Cortex of kidney (tissue), 1 donor: ENCODE results near the gene ADAM19.

Source experiments
- DNase-seq: peaks from one replicate; lab custom pipeline; 2025; lab: John Stamatoyannopoulos, UW

The ADAM19 gene, protein sequence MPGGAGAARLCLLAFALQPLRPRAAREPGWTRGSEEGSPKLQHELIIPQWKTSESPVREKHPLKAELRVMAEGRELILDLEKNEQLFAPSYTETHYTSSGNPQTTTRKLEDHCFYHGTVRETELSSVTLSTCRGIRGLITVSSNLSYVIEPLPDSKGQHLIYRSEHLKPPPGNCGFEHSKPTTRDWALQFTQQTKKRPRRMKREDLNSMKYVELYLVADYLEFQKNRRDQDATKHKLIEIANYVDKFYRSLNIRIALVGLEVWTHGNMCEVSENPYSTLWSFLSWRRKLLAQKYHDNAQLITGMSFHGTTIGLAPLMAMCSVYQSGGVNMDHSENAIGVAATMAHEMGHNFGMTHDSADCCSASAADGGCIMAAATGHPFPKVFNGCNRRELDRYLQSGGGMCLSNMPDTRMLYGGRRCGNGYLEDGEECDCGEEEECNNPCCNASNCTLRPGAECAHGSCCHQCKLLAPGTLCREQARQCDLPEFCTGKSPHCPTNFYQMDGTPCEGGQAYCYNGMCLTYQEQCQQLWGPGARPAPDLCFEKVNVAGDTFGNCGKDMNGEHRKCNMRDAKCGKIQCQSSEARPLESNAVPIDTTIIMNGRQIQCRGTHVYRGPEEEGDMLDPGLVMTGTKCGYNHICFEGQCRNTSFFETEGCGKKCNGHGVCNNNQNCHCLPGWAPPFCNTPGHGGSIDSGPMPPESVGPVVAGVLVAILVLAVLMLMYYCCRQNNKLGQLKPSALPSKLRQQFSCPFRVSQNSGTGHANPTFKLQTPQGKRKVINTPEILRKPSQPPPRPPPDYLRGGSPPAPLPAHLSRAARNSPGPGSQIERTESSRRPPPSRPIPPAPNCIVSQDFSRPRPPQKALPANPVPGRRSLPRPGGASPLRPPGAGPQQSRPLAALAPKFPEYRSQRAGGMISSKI

DNA sequence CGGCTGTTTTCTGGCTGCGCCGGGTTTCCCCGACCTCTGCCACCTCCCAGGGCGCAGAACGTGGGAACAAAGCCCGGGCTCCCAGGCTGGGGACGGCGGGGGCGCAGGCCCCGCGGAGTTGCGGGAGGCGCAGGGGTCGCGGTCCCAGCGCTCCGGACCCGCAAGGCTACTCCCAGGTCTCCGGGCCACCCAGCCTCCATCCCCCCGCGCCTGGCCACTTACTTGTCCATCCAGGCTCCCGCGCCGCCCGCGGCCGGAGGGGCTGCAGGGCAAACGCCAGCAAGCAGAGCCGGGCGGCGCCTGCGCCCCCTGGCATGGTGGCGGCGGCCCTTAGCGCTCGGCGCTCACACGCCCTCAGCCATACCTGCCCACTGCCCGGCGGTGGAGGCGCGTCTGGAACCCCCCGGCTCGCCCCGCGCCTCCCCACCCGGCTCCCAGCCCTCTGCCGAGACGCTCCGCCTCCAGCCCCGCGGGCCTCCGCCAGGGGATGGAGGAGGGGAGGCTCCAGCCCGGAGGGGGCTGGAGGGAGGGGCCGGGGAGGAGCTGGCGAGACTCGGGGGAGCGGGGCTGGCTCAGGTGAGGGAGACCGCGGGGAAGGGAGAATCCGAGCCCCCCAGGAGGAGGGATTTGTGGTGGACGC lies at the start of gene ADAM19:
Gene ADAM19 (minus strand): TSS at position 395 of the 640 bp plus-strand sequence. CDS start 79 bp downstream, at position 316.
- no peak for DNase-seq

GRCh38 chr5:157624144-157624543 lies 48.6 kb upstream of the ADAM19 start:
- no peak for DNase-seq

DNA sequence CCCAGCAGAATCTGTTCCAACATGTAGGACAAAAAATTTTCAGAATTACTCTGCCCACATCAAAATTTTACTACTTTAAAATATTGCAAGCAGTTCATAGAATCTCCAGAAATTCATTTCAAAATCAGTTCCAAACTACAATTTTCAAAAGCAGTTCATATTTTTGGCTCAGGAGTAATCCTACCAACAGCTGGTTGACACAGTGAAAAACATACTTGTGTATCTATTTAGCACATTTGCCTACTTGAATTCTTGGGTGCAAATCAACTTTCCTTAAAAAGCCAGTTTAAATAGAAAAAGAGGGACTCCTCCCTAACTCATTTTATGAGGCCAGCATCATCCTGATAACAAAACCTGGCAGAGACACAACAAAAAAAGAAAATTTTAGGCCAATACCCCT lies 45.2 kb upstream of the ADAM19 start:
- DNase-seq = no peak

DNA sequence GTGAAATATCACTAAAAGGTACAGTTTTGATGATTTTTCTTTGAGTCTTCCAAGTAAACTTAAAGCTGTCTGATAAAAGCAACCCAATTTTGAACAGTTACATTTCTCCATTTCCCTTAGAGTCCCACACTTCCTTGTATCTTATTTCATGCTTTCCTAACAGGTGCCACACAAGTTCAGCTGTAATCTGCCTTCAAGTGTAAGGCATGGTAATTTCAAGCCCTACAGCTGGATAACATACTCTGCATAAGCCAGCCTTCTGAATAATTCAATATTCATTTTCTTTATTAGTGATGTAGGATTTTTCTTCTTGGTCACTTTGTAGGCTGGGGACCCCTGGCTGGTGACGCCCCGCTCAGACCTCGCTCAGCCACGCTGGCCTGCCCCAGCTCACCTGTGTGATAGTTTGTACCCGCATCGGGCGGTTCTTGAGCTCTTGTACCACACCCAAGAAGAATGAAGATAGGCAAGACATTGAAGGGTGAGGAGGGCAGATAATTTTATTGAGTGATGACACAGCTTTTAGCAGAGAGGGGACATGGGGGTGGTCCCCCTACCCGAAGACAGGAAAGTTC lies 42.7 kb upstream of the ADAM19 start:
- no peak for DNase-seq

DNA sequence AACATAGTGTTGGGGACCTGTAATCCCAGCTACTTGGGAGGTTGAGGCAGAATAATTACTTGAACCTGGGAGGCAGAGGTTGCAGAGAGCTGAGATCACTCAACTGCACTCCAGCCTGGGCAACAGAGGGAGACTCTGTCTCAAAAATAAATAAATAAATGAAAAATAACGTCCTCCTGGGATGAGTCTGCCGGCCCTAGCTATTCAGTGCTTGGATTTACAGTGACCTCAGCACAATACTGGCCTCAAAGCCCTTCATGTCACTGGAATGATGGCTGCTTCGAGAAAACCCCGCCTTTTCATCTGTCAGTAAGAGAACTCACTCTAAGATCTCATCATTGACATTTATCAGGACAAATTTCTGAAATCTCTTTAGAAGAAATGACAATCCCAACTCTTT lies 41.2 kb upstream of the ADAM19 start:
- no peak for DNase-seq

GRCh38 chr5:157613385-157614245 lies 38.0 kb upstream of the ADAM19 start:
- DNase-seq = no peak

DNA sequence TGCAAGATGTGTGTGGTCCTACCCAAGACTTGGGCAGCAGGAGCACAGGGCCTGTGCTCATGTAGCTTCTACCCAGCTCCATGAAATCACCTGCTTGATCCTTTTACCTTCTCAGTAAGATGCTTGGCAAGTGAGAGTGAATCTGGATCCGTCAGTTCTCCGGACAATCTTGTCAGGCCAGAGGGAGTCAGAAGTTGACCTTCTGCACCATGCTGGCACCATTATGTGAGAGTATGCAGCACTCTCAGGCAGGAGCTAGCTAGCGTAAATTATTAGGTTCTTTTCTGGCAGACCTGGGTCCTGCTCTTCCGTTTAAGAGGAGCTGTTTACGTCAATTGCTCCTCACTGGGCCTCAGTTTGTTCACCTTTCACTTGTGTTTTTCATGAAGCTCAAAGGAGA lies 37.0 kb upstream of the ADAM19 start:
- no peak for DNase-seq

GRCh38 chr5:157611571-157612476 lies 36.2 kb upstream of the ADAM19 start:
- no peak for DNase-seq

DNA sequence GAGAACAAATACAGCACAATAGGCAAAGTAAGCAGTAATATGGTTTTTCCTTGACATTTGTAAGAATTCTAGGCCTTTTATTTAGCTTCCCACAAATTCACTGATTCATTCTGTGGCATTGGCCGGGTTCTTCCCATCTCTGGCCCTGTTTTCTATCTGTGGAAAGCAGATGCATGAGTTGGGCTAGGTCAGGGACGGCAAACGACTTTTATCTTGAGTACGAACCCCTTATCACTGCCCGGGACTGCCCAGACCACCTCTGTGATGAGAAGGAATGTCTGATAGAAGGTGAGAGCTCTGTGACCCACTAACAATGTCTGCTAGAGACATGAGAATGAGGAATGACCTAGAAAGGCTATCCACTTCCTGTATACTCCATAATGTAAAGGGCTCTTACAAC lies 35.4 kb upstream of the ADAM19 start:
- no peak for DNase-seq

GRCh38 chr5:157608972-157609565 lies 33.5 kb upstream of the ADAM19 start:
- DNase-seq = no peak

DNA sequence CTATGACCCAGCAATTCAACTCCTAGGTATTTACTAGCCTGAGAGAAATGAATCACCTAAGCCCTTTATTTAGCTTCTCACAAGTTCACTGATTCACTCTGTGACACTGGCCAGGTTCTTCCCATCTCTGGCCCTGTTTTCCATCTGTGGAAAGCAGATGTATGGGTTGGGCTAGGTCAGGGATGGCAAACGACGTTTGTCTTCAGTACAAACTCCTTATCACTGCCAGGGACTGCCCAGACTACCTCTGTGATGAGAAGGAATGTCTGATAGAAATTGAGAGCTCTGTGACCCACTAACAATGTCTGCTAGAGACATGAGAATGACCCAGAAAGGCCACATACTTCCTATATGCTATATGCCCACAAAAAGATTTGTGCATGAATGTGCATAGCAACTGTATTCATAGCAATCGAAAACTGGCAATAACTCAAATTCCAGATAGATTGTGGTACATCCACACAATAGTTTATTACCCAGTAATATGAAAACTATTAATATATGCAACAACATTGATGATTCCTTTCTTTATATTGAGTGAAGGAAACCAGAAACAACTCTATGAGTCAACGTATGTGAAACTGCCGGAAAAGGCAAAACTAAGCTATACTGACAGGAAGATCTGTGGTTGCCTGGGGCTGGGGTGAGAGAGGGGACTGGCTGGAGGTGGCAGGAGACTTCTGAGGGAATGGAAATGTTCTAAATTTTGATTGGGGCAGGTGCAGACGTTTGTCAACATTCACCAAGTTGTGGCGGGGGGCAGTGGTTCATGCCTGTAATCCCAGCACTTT lies 32.0 kb upstream of the ADAM19 start:
- DNase-seq = no peak

DNA sequence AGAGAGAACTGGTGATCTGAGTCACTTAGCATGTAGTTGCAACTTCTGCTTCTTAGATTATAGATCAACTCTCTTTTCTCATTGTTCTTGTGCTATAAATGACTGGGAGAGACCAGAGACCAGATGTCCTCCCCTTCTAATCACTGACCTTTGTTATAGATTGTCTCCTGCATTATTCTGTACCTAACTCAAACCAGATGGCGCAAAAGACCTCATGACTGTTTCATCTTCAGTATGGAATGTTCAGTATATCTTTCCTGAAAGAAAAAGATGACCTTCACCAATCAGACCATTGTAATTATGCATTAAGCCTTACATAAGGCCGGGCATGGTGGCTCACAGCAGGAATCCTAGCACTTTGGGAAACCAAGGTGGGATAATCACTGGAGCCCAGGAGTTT lies 30.5 kb upstream of the ADAM19 start:
- DNase-seq = no peak

- no peak for DNase-seq
Measured at GRCh38 chr5:157603333-157604190, 28.0 kb upstream of the ADAM19 start.

DNA sequence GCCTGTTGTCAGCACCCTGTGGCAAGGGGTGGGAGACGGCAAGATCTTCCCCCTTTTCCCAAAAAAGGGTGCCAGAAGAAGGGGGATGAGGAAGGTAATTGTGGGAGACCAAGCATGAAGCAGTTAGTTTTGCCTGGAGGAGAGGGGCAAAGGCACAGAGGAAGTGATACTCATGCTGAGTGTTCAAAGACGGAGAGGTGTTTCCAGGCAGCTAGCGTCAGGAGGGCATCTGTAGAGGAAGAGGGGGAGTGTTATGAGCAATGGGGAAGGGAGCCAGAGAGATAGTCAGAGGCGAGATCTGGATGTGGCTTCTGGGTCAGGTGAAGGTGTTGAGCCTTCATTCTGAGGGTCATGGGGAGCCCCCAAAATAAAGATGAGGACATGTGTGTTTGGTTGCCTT lies 26.9 kb upstream of the ADAM19 start:
- DNase-seq = no peak

- no peak for DNase-seq
Measured at GRCh38 chr5:157600252-157600651, 24.7 kb upstream of the ADAM19 start.

GRCh38 chr5:157599565-157599964 lies 24.0 kb upstream of the ADAM19 start:
- DNase-seq = no peak

DNA sequence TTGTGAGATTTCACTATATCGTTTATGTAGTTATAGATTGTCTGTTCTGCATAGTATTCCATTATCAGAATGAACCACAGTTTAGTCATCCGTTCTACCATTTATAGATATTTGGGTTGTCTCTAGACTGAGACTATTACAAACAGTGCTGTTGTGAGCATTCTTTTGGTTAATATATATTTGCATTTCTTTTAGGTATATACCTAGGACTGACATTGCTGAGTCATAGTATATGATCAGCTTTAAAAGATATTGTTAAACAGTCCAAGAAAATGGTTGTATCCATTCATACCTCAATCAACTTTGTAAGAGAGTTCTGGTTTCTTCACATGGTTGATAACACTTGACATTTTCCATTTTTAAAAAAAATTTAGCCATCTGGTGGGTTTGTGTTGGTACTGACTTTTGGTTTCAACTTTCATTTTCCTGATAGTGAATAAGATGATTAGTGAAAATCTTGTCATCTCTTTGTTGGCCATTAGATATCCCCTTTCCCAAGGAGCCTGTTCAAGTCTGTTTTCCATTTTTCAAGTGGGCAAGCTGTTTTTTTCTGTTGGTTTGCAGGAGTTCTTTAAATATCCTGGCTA lies 22.9 kb upstream of the ADAM19 start:
- DNase-seq = no peak

- DNase-seq = no peak
Measured at GRCh38 chr5:157597277-157597676, 21.7 kb upstream of the ADAM19 start.
